Caco-2 (cell line): ENCODE results near the gene NME5. TPM values are rescaled to one million over a fixed set of nuclear protein-coding genes. Genes with fewer than 3 reads are reported as not detected.

Experiments
- BruUV-seq: library from RNA; stranded (reverse); fragments of 400-500 nt; replicated peaks from 2 replicates; lab custom pipeline; 2021; lab: Mats Ljungman, UMichigan
- CTCF ChIA-PET: fragments of 300-600 bp; sonication (Branson Sonifier 250); formaldehyde crosslinking; loops from one replicate; lab custom pipeline; 2022; ENCODE audit warnings: antibody characterized with exemption; lab: Charles Lee
- POLR2A ChIA-PET: fragments of 300-600 bp; sonication (Branson Sonifier 250); formaldehyde crosslinking; loops from one replicate; lab custom pipeline; 2022; ENCODE audit warnings: antibody characterized with exemption; lab: Charles Lee
- DNase-seq, 2 experiments: peaks; one replicate each; pipeline versions ENCODE4 v3.0.0 to v3.0.0-alpha.2; 2020 to 2022
- H3K27me3 ChIP-seq: replicated peaks from 2 replicates; pipeline ENCODE4 v1.6.0; 2011; ENCODE audit warnings: low read length; ENCODE audit not compliant: control insufficient read depth, insufficient read depth
- H3K36me3 ChIP-seq: 2 replicates; pipeline ENCODE4 v1.5.1; 2011; ENCODE audit warnings: low read length; ENCODE audit not compliant: control insufficient read depth, insufficient read depth
- H3K4me1 ChIP-seq: fragments of 250-450 bp; sonication (Bioruptor Pico); 2 replicates; pipeline ENCODE4 v1.5.1; 2020; ENCODE audit warnings: mild to moderate bottlenecking
- H3K4me3 ChIP-seq: 2 replicates; pipeline ENCODE4 v1.5.1; 2011; ENCODE audit warnings: low read depth, mild to moderate bottlenecking, control low read depth, low read length
- H3K9me3 ChIP-seq: fragments of 250-450 bp; sonication (Bioruptor Pico); 2 replicates; pipeline ENCODE4 v1.5.1; 2020; ENCODE audit warnings: mild to moderate bottlenecking, moderate library complexity
- H3K27ac Mint-ChIP-seq: one replicate; pipeline ENCODE4 v1.8.0; 2022; ENCODE audit warnings: mixed read lengths; ENCODE audit not compliant: unreplicated experiment
- H3K27me3 Mint-ChIP-seq: one replicate; pipeline ENCODE4 v1.8.0; 2022; ENCODE audit warnings: mixed read lengths; ENCODE audit not compliant: insufficient read depth, unreplicated experiment
- H3K36me3 Mint-ChIP-seq: one replicate; pipeline ENCODE4 v1.8.0; 2022; ENCODE audit warnings: mild to moderate bottlenecking, mixed read lengths; ENCODE audit not compliant: insufficient read depth, unreplicated experiment
- H3K4me1 Mint-ChIP-seq: one replicate; pipeline ENCODE4 v1.8.0; 2022; ENCODE audit warnings: low read depth, mixed read lengths; ENCODE audit not compliant: unreplicated experiment
- H3K4me3 Mint-ChIP-seq: one replicate; pipeline ENCODE4 v1.8.0; 2022; ENCODE audit warnings: mild to moderate bottlenecking, moderate library complexity, mixed read lengths; ENCODE audit not compliant: unreplicated experiment
- H3K9me3 Mint-ChIP-seq: one replicate; pipeline ENCODE4 v1.8.0; 2022; ENCODE audit warnings: mixed read lengths; ENCODE audit not compliant: unreplicated experiment
- CTCF ChIP-seq, 2 experiments: fragments of 200-600 bp in 1 of 2; IDR thresholded peaks; 1 replicate in 1 of 2; 2 replicates in 1 of 2; pipeline versions ENCODE4 v1.5.1 to v1.8.0; 2011 to 2022; ENCODE audit warnings: antibody characterized with exemption in 1 of 2, control low read depth in 1 of 2, inconsistent platforms in 1 of 2, low read depth in 1 of 2, low read length in 1 of 2, mild to moderate bottlenecking in 1 of 2, moderate library complexity in 1 of 2; ENCODE audit not compliant: insufficient read depth in 1 of 2, severe bottlenecking in 1 of 2, unreplicated experiment in 1 of 2
- intact Hi-C: fragments of 100-400 bp; cut with micrococcal nuclease; formaldehyde crosslinking; loops from one replicate; pipeline ENCODE4 v1.10.0; 2022; ENCODE audit not compliant: unreplicated experiment
- total RNA-seq: library from RNA; stranded (reverse); gene quantifications from 2 replicates; pipeline ENCODE4 v1.2.3, GENCODE V29; 2022

The NME5 gene
- total RNA-seq, 1 experiment from 2014 or later = not detected

GRCh38 chr5:138163721-138164120, 24.5 kb upstream of the NME5 start:
- no peak for TF ChIP-seq CTCF (IDR thresholded peaks at IDR 0.05; ENCODE audit: insufficient read depth in 1 of 2, low read depth in 1 of 2, low read length in 1 of 2, severe bottlenecking in 1 of 2, unreplicated experiment in 1 of 2)
- Histone ChIP-seq H3K4me3 (no peak overlapping the region), H3K9me3 (no peaks in the 10 kb centered on the region), H3K4me1 (no peaks in the 10 kb centered on the region), H3K27me3 (no peaks in the 10 kb centered on the region), H3K36me3 (peaks cover 9% of the 10 kb centered on the region)
- Mint-ChIP-seq H3K4me3 (no peak overlapping the region), H3K27me3 (no peaks in the 10 kb centered on the region), H3K36me3 (peaks cover 94% of the 10 kb centered on the region), H3K27ac (no peak overlapping the region), H3K4me1 (no peaks in the 10 kb centered on the region), H3K9me3 (no peaks in the 10 kb centered on the region)
- intact Hi-C loops = no loop called here
- ChIA-PET POLR2A (interaction anchor here (1.5 kb wide), 1 partner anchor 168 kb away, joined by 3 read pairs; the partner anchor contains the start of gene CDC25C), CTCF (no interaction called here)
- no TSS peak for BruUV-seq
- DNase-seq = no peak

GRCh38 chr5:138160706-138161105, 21.5 kb upstream of the NME5 start:
- ChIA-PET POLR2A (no interaction called here), CTCF (no interaction called here)
- intact Hi-C loops = no loop called here
- no peak for TF ChIP-seq CTCF (IDR thresholded peaks at IDR 0.05; ENCODE audit: insufficient read depth in 1 of 2, low read depth in 1 of 2, low read length in 1 of 2, severe bottlenecking in 1 of 2, unreplicated experiment in 1 of 2)
- no peaks in the 10 kb centered on the region for H3K4me1 ChIP-seq
- no peaks in the 10 kb centered on the region for H3K9me3 ChIP-seq
- H3K4me1 Mint-ChIP-seq = no peaks in the 10 kb centered on the region
- DNase-seq = no peak
- no peak overlapping the region for H3K27ac Mint-ChIP-seq
- H3K27me3 Mint-ChIP-seq = no peaks in the 10 kb centered on the region
- no peaks in the 10 kb centered on the region for H3K9me3 Mint-ChIP-seq
- no peaks in the 10 kb centered on the region for H3K27me3 ChIP-seq
- BruUV-seq = no TSS peak
- H3K36me3 Mint-ChIP-seq = peaks cover 90% of the 10 kb centered on the region
- no peak overlapping the region for H3K4me3 ChIP-seq
- H3K36me3 ChIP-seq = peaks cover 8% of the 10 kb centered on the region
- H3K4me3 Mint-ChIP-seq = no peak overlapping the region

GRCh38 chr5:138159666-138160065, 20.4 kb upstream of the NME5 start:
- Mint-ChIP-seq H3K9me3 (no peaks in the 10 kb centered on the region), H3K4me1 (no peaks in the 10 kb centered on the region), H3K4me3 (no peak overlapping the region), H3K27me3 (no peaks in the 10 kb centered on the region), H3K36me3 (peaks cover 79% of the 10 kb centered on the region), H3K27ac (peak overlapping the region; percentile 14)
- Histone ChIP-seq H3K4me3 (no peak overlapping the region), H3K9me3 (no peaks in the 10 kb centered on the region), H3K4me1 (no peaks in the 10 kb centered on the region), H3K27me3 (no peaks in the 10 kb centered on the region), H3K36me3 (peaks cover 7% of the 10 kb centered on the region)
- TF ChIP-seq CTCF (IDR thresholded peaks at IDR 0.05; ENCODE audit: insufficient read depth in 1 of 2, low read depth in 1 of 2, low read length in 1 of 2, severe bottlenecking in 1 of 2, unreplicated experiment in 1 of 2) = no peak
- ChIA-PET CTCF (no interaction called here), POLR2A (no interaction called here)
- no peak for DNase-seq
- intact Hi-C loops = no loop called here
- no TSS peak for BruUV-seq
